ENCODE measurements around the gene PLCD4.

DNA sequence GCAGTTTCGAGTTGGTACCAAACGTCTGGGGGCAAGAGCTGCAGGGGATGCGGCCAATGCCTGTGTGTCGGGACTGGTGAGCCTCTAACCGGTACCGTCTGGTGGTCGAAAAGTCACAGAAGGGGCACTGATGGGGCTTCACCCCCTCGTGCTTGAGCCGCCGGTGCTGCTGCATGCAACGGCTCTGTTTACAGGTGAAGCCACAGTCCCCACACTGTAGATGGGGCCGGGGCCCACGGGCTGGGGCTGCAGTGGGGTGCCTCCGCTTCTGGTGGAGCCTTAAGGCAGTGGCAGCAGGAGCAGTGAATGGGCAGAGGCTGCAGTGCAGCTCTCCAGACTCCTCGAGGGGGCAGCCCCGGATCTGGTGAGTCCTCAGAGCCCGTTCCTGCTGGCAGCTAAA lies 35.1 kb downstream of the PLCD4 start:
- TF ChIP-seq, protein P1, sequence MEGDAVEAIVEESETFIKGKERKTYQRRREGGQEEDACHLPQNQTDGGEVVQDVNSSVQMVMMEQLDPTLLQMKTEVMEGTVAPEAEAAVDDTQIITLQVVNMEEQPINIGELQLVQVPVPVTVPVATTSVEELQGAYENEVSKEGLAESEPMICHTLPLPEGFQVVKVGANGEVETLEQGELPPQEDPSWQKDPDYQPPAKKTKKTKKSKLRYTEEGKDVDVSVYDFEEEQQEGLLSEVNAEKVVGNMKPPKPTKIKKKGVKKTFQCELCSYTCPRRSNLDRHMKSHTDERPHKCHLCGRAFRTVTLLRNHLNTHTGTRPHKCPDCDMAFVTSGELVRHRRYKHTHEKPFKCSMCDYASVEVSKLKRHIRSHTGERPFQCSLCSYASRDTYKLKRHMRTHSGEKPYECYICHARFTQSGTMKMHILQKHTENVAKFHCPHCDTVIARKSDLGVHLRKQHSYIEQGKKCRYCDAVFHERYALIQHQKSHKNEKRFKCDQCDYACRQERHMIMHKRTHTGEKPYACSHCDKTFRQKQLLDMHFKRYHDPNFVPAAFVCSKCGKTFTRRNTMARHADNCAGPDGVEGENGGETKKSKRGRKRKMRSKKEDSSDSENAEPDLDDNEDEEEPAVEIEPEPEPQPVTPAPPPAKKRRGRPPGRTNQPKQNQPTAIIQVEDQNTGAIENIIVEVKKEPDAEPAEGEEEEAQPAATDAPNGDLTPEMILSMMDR (IDR thresholded peaks at IDR 0.05; ENCODE audit: low read depth, low read length) = no peak
- TF ChIP-seq POLR2A (IDR thresholded peaks at IDR 0.05; ENCODE audit: extremely low read depth, insufficient read length) = no peak
- TF ChIP-seq, protein P2, sequence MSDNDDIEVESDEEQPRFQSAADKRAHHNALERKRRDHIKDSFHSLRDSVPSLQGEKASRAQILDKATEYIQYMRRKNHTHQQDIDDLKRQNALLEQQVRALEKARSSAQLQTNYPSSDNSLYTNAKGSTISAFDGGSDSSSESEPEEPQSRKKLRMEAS (IDR thresholded peaks at IDR 0.05; ENCODE audit: low read depth, low read length) = no peak

All from NB4 (cell line).